Heart left ventricle (tissue), 16 donors: ENCODE results near the gene CEP85L. TPM values are rescaled to one million over a fixed set of nuclear protein-coding genes. Genes with fewer than 3 reads are reported as not detected.

Experiments used
- ATAC-seq, 4 donors: fragments of 200-7000 bp; cut with Tn5 transposase; one replicate each; pipeline ENCODE4 v1.9.1; 2020 to 2022; ENCODE audit warnings: moderate library complexity in 4 of 4, mild to moderate bottlenecking in 3 of 4, moderate number of reproducible peaks in 1 of 4
- DNase-seq, 5 donors: peaks; one replicate each; pipeline ENCODE4 v3.0.0-alpha.2; 2020
- H3K27ac ChIP-seq, 12 donors: fragments of 200-600 bp; sonication (generic) in 4 of 12; one replicate each; pipeline versions ENCODE4 v1.5.0 to v1.8.0; 2016 to 2022; ENCODE audit warnings: mild to moderate bottlenecking in 2 of 12
- H3K27me3 ChIP-seq, 9 donors: fragments of 200-600 bp; sonication (generic) in 2 of 9; one replicate each; pipeline versions ENCODE4 v1.5.1 to v1.8.0; 2016 to 2022; ENCODE audit warnings: mild to moderate bottlenecking in 3 of 9
- H3K36me3 ChIP-seq, 9 donors: fragments of 200-600 bp; sonication (generic) in 2 of 9; one replicate each; pipeline versions ENCODE4 v1.5.0 to v1.8.0; 2018 to 2022; ENCODE audit warnings: mild to moderate bottlenecking in 2 of 9
- H3K4me1 ChIP-seq, 12 donors: fragments of 200-600 bp; sonication (generic) in 4 of 12; one replicate each; pipeline versions ENCODE4 v1.5.0 to v1.8.0; 2016 to 2022; ENCODE audit warnings: mild to moderate bottlenecking in 3 of 12
- H3K4me3 ChIP-seq, 12 donors: fragments of 200-600 bp; sonication (generic) in 4 of 12; one replicate each; pipeline versions ENCODE4 v1.5.0 to v1.8.0; 2017 to 2022; ENCODE audit warnings: mild to moderate bottlenecking in 9 of 12, moderate library complexity in 4 of 12
- H3K9me3 ChIP-seq, 12 donors: fragments of 200-600 bp; sonication (generic) in 4 of 12; one replicate each; pipeline versions ENCODE4 v1.5.0 to v1.8.0; 2016 to 2022; ENCODE audit warnings: mild to moderate bottlenecking in 1 of 12
- POLR2A ChIP-seq, 2 donors: fragments of 450-650 bp; IDR thresholded peaks; one replicate each; pipeline ENCODE4 v1.6.1; 2017; ENCODE audit warnings: antibody characterized with exemption in 2 of 2, mild to moderate bottlenecking in 2 of 2, moderate library complexity in 2 of 2
- WGBS, 4 donors: extraction: QIAGEN DNeasy Blood & Tissue Kit in 2 of 4; methylation state at CpG; one replicate each; pipeline versions ENCODE4 v1.1.5 to v1.1.7; 2013 to 2018; 5-methylcytosine and 5-hydroxymethylcytosine counted together
- intact Hi-C, 10 donors: fragments of 100-400 bp; cut with DNase I; formaldehyde crosslinking; loops; one replicate each; pipeline versions ENCODE4 v1.11.1 to v1.14.2; 2022
- polyA plus RNA-seq, 2 donors: library from polyadenylated mRNA; stranded (reverse); fragments of 200-250 nt; gene quantifications; one replicate each; pipeline ENCODE4 v1.2.3, GENCODE V29; 2013
- total RNA-seq, 9 donors: library from RNA; depleted of rRNA in 2 of 9; stranded (reverse); fragments of >200 nt in 2 of 9; fragmentation: NEBNext Ultra II Directional in 3 of 9; extraction: Animal tissue kit (Norgen Biotek cat#: 25700) in 3 of 9; gene quantifications; one replicate each; pipeline versions ENCODE4 v1.1.0 to v1.2.4, GENCODE V29; 2016 to 2023
- TF ChIP-seq, protein P1 (sequence below), 12 donors: fragments of 200-600 bp; sonication (generic) in 4 of 12; IDR thresholded peaks; one replicate each; pipeline versions ENCODE4 v1.5.0 to v1.8.0; 2018 to 2022; ENCODE audit warnings: antibody characterized with exemption in 12 of 12, mild to moderate bottlenecking in 5 of 12
- donor health status: ischemic (EF 13 %, LVEDD 7.1; RV severe dilation, severe dysfunction).
- donor health status: healthy with polysubstance abuse.
- donor health status: DM: no; HTN: yes; CAD: no.
- donor health status: DM: no; HTN: no; CAD: no.
- donor health status: ischemic (EF 25% LVEDD 6.9; RV normal size, moderate dysfunction).
- donor health status: ischemic (EF 25% LVEDD 5.7; RV mildly dilated, moderate dysfunction).
- donor health status: healthy.
- donor health status: DM: yes; HTN: yes; CAD: no.
- donor health status: ischemic (EF 35%, LVEDD 5.7; RV mildly dilated, moderate dysfunction).
- donor health status: nonischemic (EF 11% LVEDD 7.7; RV severe dilation, severe dysfunction).
- donor health status: DM: yes; HTN: yes; CAD: no.
- donor health status: PGD.
- donor health status: ischemic (EF 29% LVEDD 5.4; RV normal size, mild dysfunction).
- donor health status: nonischemic (EF 23%, LVEDD 6.1; RV moderate dilation, normal function).

CEP85L gene
- total and polyA plus RNA-seq, 11 donors: 1.9 to 14.4 (median 7.6) TPM

DNA sequence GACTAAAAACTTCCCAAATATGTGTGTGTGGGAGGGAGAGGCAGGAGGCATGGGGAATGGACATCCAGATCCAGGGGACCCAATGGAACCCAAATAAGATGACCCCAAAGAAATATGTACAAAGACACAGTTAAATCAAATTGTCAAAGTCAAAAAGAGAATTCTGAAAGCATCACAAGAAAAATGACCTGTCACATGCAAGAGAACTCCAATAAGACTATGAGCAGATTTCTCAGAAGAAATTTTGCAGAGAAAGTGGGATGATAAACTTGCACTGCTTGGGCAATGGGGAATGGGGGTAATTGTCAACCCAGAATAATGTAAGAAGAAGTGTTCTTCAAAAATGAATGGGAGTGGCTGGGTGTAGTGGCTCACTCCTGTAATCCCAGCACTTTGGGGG is 162.8 kb downstream of the CEP85L start:
- H3K4me1 ChIP-seq: peaks cover 0 to 15% (median 0%) of the 10 kb centered on the region in 12 donors
- H3K4me3 ChIP-seq: no peak overlapping the region
- no peak overlapping the region for H3K27ac ChIP-seq
- no peaks in the 10 kb centered on the region for H3K27me3 ChIP-seq
- DNase-seq: no peak
- H3K36me3 ChIP-seq: peaks cover 5 to 68% (median 35%) of the 10 kb centered on the region in 9 donors
- intact Hi-C loops: no loop called here
- peaks cover 0 to 32% (median 14%) of the 10 kb centered on the region in 12 donors for H3K9me3 ChIP-seq
- no peak for ATAC-seq
- TF ChIP-seq, protein P1, sequence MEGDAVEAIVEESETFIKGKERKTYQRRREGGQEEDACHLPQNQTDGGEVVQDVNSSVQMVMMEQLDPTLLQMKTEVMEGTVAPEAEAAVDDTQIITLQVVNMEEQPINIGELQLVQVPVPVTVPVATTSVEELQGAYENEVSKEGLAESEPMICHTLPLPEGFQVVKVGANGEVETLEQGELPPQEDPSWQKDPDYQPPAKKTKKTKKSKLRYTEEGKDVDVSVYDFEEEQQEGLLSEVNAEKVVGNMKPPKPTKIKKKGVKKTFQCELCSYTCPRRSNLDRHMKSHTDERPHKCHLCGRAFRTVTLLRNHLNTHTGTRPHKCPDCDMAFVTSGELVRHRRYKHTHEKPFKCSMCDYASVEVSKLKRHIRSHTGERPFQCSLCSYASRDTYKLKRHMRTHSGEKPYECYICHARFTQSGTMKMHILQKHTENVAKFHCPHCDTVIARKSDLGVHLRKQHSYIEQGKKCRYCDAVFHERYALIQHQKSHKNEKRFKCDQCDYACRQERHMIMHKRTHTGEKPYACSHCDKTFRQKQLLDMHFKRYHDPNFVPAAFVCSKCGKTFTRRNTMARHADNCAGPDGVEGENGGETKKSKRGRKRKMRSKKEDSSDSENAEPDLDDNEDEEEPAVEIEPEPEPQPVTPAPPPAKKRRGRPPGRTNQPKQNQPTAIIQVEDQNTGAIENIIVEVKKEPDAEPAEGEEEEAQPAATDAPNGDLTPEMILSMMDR (IDR thresholded peaks at IDR 0.05): no peak
- no peak for TF ChIP-seq POLR2A (IDR thresholded peaks at IDR 0.05)

GRCh38 chr6:118485601-118486550 is 165.5 kb downstream of the CEP85L start:
- peaks cover 5 to 61% (median 36%) of the 10 kb centered on the region in 9 donors for H3K36me3 ChIP-seq
- ATAC-seq: no peak
- peaks cover 0 to 32% (median 14%) of the 10 kb centered on the region in 12 donors for H3K9me3 ChIP-seq
- peaks cover 0 to 15% (median 0%) of the 10 kb centered on the region in 12 donors for H3K4me1 ChIP-seq
- H3K27me3 ChIP-seq: no peaks in the 10 kb centered on the region
- DNase-seq: no peak
- H3K4me3 ChIP-seq: no peak overlapping the region
- intact Hi-C loops: no loop called here
- TF ChIP-seq, protein P1 (IDR thresholded peaks at IDR 0.05): no peak
- no peak for TF ChIP-seq POLR2A (IDR thresholded peaks at IDR 0.05)
- H3K27ac ChIP-seq: no peak overlapping the region
- WGBS, 4 donors: 65 to 70% (median 69%) methylated on average over 2 of the region's 2 CpGs

- Histone ChIP-seq H3K27ac (peak overlapping the region in 11 of 12 donors; percentile 7 to 75 (median 44)), H3K36me3 (peaks cover 0 to 31% (median 21%) of the 10 kb centered on the region in 9 donors), H3K27me3 (no peaks in the 10 kb centered on the region), H3K4me1 (peaks cover 0 to 34% (median 9%) of the 10 kb centered on the region in 12 donors), H3K4me3 (peak overlapping the region in 1 of 12 donors; percentile 4), H3K9me3 (no peaks in the 10 kb centered on the region)
- ATAC-seq (peak; percentile 56 to 71 (median 68)), DNase-seq (no peak)
- TF ChIP-seq, protein P1 (IDR thresholded peaks at IDR 0.05): no peak
- TF ChIP-seq POLR2A (IDR thresholded peaks at IDR 0.05): no peak
- intact Hi-C loops: no loop called here
- WGBS, 4 donors: 36 to 43% (median 40%) methylated on average over 3 of the region's 3 CpGs
Measured at GRCh38 chr6:118476551-118476950, 174.8 kb downstream of the CEP85L start.

- Histone ChIP-seq H3K9me3 (no peaks in the 10 kb centered on the region), H3K36me3 (peaks cover 0 to 24% (median 16%) of the 10 kb centered on the region in 9 donors), H3K27me3 (no peaks in the 10 kb centered on the region), H3K4me1 (peaks cover 0 to 38% (median 9%) of the 10 kb centered on the region in 12 donors), H3K4me3 (no peak overlapping the region), H3K27ac (no peak overlapping the region)
- no peak for ATAC-seq
- TF ChIP-seq, protein P1 (IDR thresholded peaks at IDR 0.05): no peak
- no peak for TF ChIP-seq POLR2A (IDR thresholded peaks at IDR 0.05)
- no peak for DNase-seq
- intact Hi-C loops: no loop called here
Measured at GRCh38 chr6:118473266-118473665, 178.1 kb downstream of the CEP85L start.
